Endometrial microvascular endothelial cells (primary cell): Measurements from ENCODE around the gene OR4B1. TPM values are rescaled to one million over a fixed set of nuclear protein-coding genes. Genes with fewer than 3 reads are reported as not detected.
"Not testable (repeated sequence)": the region's sequence is repeated elsewhere in the genome, so short reads cannot be mapped to it uniquely, and the experiment has no call there.

Experiments
- in situ Hi-C: cut with HindIII; loops from 2 replicates; pipeline ENCODE4 v1.10.0; 2017; ENCODE audit warnings: low sequenced_read_pairs, low pct_unique_long_range_greater_than_20kb; ENCODE audit errors: inconsistent ontology term
- total RNA-seq: library from RNA; depleted of rRNA; stranded (reverse); fragments of >200 nt; gene quantifications from one replicate; pipeline ENCODE4 v1.2.3, GENCODE V29; 2015; ENCODE audit errors: inconsistent ontology term

OR4B1 gene
- total RNA-seq, result not detected

GRCh38 chr11:48216510-48216909 is at the start of gene OR4B1:
OR4B1 (plus strand) TSS chr11:48216810; CDS start chr11:48216810, 0 bp downstream.
- in situ Hi-C loops, result no loop called here

- in situ Hi-C loops, result no loop called here
Observed at GRCh38 chr11:48167380-48167779, 49.2 kb upstream of the OR4B1 start.

- in situ Hi-C loops, result no loop called here
Observed at GRCh38 chr11:48168815-48169214, 47.8 kb upstream of the OR4B1 start.

GRCh38 chr11:48169259-48169658 is 47.4 kb upstream of the OR4B1 start:
- in situ Hi-C loops, result no loop called here

- in situ Hi-C loops, result no loop called here
Observed at GRCh38 chr11:48169717-48170116, 46.9 kb upstream of the OR4B1 start.

GRCh38 chr11:48170241-48171233 is 46.1 kb upstream of the OR4B1 start:
- in situ Hi-C loops, result no loop called here

- in situ Hi-C loops, result no loop called here
Observed at GRCh38 chr11:48172818-48173609, 43.6 kb upstream of the OR4B1 start.

- in situ Hi-C loops, result no loop called here
Observed at GRCh38 chr11:48177661-48178060, 38.9 kb upstream of the OR4B1 start.

GRCh38 chr11:48180627-48181026 is 36.0 kb upstream of the OR4B1 start:
- in situ Hi-C loops, result no loop called here

GRCh38 chr11:48182860-48183526 is 33.6 kb upstream of the OR4B1 start:
- in situ Hi-C loops, result no loop called here

GRCh38 chr11:48184452-48184851 is 32.2 kb upstream of the OR4B1 start:
- in situ Hi-C loops, result no loop called here

- in situ Hi-C loops, result not testable (repeated sequence)
Observed at GRCh38 chr11:48190906-48191654, 25.5 kb upstream of the OR4B1 start.

GRCh38 chr11:48193876-48194275 is 22.7 kb upstream of the OR4B1 start:
- in situ Hi-C loops, result no loop called here

GRCh38 chr11:48207881-48208280 is 8.7 kb upstream of the OR4B1 start:
- in situ Hi-C loops, result no loop called here

GRCh38 chr11:48210052-48210451 is 6.6 kb upstream of the OR4B1 start:
- in situ Hi-C loops, result no loop called here

- in situ Hi-C loops, result no loop called here
Observed at GRCh38 chr11:48228761-48229160, 12.2 kb downstream of the OR4B1 start.

GRCh38 chr11:48230057-48230456 is 13.4 kb downstream of the OR4B1 start:
- in situ Hi-C loops, result not testable (repeated sequence)

- in situ Hi-C loops, result no loop called here
Observed at GRCh38 chr11:48237727-48238126, 21.1 kb downstream of the OR4B1 start.

GRCh38 chr11:48242501-48242900 is 25.9 kb downstream of the OR4B1 start:
- in situ Hi-C loops, result no loop called here
